Effector CD8-positive, alpha-beta T cell (primary cell): ENCODE data around the gene MTARC2.

Experiments used
- DNase-seq: peaks from one replicate; lab custom pipeline; 2025; lab: John Stamatoyannopoulos, UW

Gene MTARC2

GRCh38 chr1:220768126-220768601, 20.0 kb downstream of the MTARC2 start:
- no peak for DNase-seq

- no peak for DNase-seq
These were observed 21.1 kb downstream of the MTARC2 start for GRCh38 chr1:220769205-220769604.

- DNase-seq: no peak
These were observed 22.3 kb downstream of the MTARC2 start for GRCh38 chr1:220770245-220770913.

DNA sequence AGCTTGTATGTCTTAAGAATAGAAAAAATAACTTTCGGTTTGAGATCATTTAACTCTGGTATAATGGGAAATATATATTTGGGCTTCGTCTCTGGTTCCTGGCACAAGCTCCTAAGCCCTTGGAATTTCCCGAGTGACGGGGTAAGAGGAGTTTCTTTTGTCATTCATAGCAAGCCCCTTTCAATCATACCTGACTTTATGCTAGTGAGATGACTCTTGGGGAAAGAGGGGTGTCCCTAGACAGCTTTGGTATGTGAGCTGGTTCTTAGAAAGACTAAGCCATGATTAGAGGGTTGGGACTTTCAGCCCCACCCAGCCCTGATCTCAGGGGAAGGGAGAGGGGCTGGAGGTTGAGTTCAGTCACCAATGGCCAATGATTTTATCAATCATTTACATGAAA, 24.7 kb downstream of the MTARC2 start:
- no peak for DNase-seq

DNA sequence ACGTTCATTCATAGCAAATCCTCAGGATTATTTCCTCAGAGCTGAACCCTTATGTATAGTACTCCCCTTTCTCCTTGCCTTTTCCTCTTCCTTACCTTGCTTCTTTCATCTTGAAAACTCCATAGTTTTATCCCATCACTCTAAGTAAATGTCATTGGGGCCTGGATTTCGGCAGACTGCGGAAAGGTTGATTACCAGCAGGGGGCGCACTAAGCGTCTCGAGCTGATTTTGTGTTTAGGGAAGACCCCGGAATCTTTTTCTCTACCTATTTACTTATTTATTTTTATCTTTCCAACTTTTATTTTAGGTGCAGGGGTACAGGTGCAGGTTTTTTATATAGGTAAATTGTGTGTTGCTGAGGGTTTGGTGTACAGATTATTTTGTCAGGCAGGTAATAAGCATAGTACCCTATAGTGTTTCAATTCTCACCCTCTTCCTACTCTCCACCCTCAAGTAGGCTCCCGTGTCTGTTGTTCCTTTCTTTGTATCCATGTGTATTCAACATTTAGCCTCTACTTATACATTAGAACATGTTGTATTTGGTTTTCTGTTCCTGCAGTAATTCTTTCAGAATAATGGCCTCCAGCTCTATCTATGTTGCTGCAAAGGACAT, 27.2 kb downstream of the MTARC2 start:
- DNase-seq: no peak

DNA sequence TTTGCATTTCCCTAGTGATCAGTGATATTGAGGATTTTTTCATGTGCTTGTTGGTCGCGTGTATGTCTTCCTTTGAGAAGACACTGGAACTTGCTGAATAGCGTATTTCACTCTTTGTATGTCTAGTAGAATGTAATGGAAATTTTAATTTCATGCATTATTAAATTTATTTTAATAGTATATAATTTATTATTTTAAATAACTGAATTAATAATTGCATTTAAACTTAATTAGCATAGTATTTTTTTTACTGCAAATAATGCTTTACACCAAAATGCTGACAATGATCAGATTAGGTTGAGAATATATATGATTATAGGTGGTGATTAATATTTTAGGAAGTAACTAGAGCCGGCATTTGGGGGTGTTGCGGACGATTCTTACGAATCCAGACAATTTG, 28.1 kb downstream of the MTARC2 start:
- no peak for DNase-seq

- peak; percentile 17 for DNase-seq
These were observed 28.7 kb downstream of the MTARC2 start for GRCh38 chr1:220776720-220777326.

DNA sequence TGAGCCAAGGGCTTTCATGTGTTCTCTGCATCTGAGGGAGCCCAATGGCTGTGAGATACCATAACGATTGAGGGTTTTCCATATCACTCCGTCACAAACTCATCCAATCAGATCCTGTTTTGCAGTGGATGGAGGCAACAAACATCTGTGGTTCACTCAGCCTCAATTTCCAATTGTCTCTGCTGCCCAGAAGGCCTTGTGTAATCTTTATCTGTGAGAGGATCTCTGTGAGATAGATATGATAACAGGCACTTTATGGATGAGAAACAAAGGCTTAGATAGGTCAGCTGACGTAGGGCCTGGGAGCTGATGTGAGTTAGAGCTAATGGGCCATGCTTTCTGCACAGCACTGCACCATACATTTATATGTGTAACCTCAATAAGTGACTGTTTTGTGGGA, 35.3 kb downstream of the MTARC2 start:
- DNase-seq: no peak

DNA sequence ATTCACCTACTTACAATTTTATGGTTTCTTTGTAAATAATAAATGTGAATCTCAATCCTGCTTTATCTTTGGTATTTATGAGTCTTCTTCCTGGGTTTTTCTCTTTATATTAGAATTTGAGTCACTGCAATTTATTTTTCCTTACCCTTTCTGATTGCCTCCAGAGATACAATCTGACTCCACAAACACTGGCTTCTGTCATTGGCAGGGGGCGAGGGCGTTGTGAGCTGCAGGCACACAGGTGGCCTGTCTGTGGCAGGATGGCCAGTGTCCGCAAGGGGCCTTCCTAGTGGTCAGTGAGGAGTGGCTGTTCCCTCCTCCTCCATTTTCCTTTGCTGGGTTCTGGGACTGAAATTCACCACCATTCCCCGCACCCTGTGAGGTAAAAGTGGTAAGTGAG, 36.6 kb downstream of the MTARC2 start:
- no peak for DNase-seq

GRCh38 chr1:220785166-220786056, 37.3 kb downstream of the MTARC2 start:
- no peak for DNase-seq

- DNase-seq: no peak
These were observed 37.9 kb downstream of the MTARC2 start for GRCh38 chr1:220786057-220786336.

GRCh38 chr1:220786337-220787068, 38.4 kb downstream of the MTARC2 start, which contains the start of gene MTARC1:
TSS of gene MTARC1 (plus strand) at chr1:220786913. CDS start at chr1:220786945, 32 bp downstream.
- DNase-seq: no peak

- no peak for DNase-seq
These were observed 39.0 kb downstream of the MTARC2 start for GRCh38 chr1:220787069-220787619.

DNA sequence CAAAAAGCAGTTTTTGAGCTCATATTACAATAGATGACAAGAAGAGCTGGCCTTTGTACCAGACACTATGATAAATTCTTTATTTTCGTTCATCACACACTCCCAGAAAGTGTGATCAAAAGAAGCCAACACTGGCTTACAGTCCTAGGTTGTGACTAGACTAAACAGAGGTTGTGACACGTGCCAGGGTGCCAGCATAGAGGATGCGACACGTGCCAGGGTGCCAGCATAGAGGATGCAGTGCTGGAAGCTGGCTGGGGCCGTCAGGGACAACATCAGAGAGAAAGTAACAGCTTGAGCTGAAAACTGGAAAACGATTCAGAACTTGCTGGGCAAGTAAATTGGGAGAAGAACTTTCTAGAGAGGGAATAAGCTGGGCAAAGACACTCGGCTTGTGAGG, 40.8 kb downstream of the MTARC2 start:
- DNase-seq: no peak

- DNase-seq: no peak
These were observed 41.5 kb downstream of the MTARC2 start for GRCh38 chr1:220789532-220790147.

- no peak for DNase-seq
These were observed 43.2 kb downstream of the MTARC2 start for GRCh38 chr1:220791285-220791684.

GRCh38 chr1:220791956-220792355, 43.8 kb downstream of the MTARC2 start:
- DNase-seq: no peak

DNA sequence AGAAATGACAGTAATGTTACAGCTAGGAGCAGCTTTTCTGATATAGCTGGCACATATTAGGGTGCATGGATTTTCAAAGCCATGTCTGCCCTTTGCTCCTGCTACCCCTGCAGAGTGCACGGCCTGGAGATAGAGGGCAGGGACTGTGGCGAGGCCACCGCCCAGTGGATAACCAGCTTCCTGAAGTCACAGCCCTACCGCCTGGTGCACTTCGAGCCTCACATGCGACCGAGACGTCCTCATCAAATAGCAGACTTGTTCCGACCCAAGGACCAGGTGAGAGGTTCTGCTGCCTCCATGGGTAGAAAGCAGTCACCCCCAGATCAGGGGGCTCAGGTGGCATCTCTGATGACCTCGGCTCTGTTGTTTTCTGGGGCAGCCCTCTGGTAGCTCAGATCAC, 48.4 kb downstream of the MTARC2 start:
- DNase-seq: no peak

GRCh38 chr1:220797044-220797443, 48.9 kb downstream of the MTARC2 start:
- DNase-seq: no peak

DNA sequence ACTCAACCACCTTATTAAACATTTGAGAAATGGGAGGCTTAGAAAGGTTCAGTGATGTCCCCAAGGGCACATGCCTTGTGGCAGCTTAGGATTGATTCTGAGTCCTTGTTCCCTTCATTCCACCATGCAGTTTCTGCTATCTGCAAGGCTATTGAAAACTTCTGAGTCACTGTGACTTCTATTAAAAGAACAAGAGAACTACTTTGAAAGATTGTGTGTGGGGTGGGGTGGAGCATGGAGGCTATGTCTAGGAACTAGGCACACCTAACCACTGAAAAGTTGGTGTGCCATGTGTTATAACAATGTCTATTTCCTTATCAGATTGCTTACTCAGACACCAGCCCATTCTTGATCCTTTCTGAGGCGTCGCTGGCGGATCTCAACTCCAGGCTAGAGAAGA, 49.4 kb downstream of the MTARC2 start:
- no peak for DNase-seq

GRCh38 chr1:220798338-220798737, 50.2 kb downstream of the MTARC2 start:
- no peak for DNase-seq
